Caco-2 (cell line): ENCODE results near the gene TBX21. TPM values are rescaled to one million over a fixed set of nuclear protein-coding genes. Genes with fewer than 3 reads are reported as not detected.

Experiments used
- BruUV-seq: library from RNA; stranded (reverse); fragments of 400-500 nt; replicated peaks from 2 replicates; lab custom pipeline; 2021; lab: Mats Ljungman, UMichigan
- CTCF ChIA-PET: fragments of 300-600 bp; sonication (Branson Sonifier 250); formaldehyde crosslinking; loops from one replicate; lab custom pipeline; 2022; ENCODE audit warnings: antibody characterized with exemption; lab: Charles Lee
- POLR2A ChIA-PET: fragments of 300-600 bp; sonication (Branson Sonifier 250); formaldehyde crosslinking; loops from one replicate; lab custom pipeline; 2022; ENCODE audit warnings: antibody characterized with exemption; lab: Charles Lee
- DNase-seq, 2 experiments: peaks; one replicate each; pipeline versions ENCODE4 v3.0.0 to v3.0.0-alpha.2; 2020 to 2022
- H3K27me3 ChIP-seq: replicated peaks from 2 replicates; pipeline ENCODE4 v1.6.0; 2011; ENCODE audit warnings: low read length; ENCODE audit not compliant: control insufficient read depth, insufficient read depth
- H3K36me3 ChIP-seq: 2 replicates; pipeline ENCODE4 v1.5.1; 2011; ENCODE audit warnings: low read length; ENCODE audit not compliant: control insufficient read depth, insufficient read depth
- H3K4me1 ChIP-seq: fragments of 250-450 bp; sonication (Bioruptor Pico); 2 replicates; pipeline ENCODE4 v1.5.1; 2020; ENCODE audit warnings: mild to moderate bottlenecking
- H3K4me3 ChIP-seq: 2 replicates; pipeline ENCODE4 v1.5.1; 2011; ENCODE audit warnings: low read depth, mild to moderate bottlenecking, control low read depth, low read length
- H3K9me3 ChIP-seq: fragments of 250-450 bp; sonication (Bioruptor Pico); 2 replicates; pipeline ENCODE4 v1.5.1; 2020; ENCODE audit warnings: mild to moderate bottlenecking, moderate library complexity
- H3K27ac Mint-ChIP-seq: one replicate; pipeline ENCODE4 v1.8.0; 2022; ENCODE audit warnings: mixed read lengths; ENCODE audit not compliant: unreplicated experiment
- H3K27me3 Mint-ChIP-seq: one replicate; pipeline ENCODE4 v1.8.0; 2022; ENCODE audit warnings: mixed read lengths; ENCODE audit not compliant: insufficient read depth, unreplicated experiment
- H3K36me3 Mint-ChIP-seq: one replicate; pipeline ENCODE4 v1.8.0; 2022; ENCODE audit warnings: mild to moderate bottlenecking, mixed read lengths; ENCODE audit not compliant: insufficient read depth, unreplicated experiment
- H3K4me1 Mint-ChIP-seq: one replicate; pipeline ENCODE4 v1.8.0; 2022; ENCODE audit warnings: low read depth, mixed read lengths; ENCODE audit not compliant: unreplicated experiment
- H3K4me3 Mint-ChIP-seq: one replicate; pipeline ENCODE4 v1.8.0; 2022; ENCODE audit warnings: mild to moderate bottlenecking, moderate library complexity, mixed read lengths; ENCODE audit not compliant: unreplicated experiment
- H3K9me3 Mint-ChIP-seq: one replicate; pipeline ENCODE4 v1.8.0; 2022; ENCODE audit warnings: mixed read lengths; ENCODE audit not compliant: unreplicated experiment
- CTCF ChIP-seq, 2 experiments: fragments of 200-600 bp in 1 of 2; IDR thresholded peaks; 1 replicate in 1 of 2; 2 replicates in 1 of 2; pipeline versions ENCODE4 v1.5.1 to v1.8.0; 2011 to 2022; ENCODE audit warnings: antibody characterized with exemption in 1 of 2, control low read depth in 1 of 2, inconsistent platforms in 1 of 2, low read depth in 1 of 2, low read length in 1 of 2, mild to moderate bottlenecking in 1 of 2, moderate library complexity in 1 of 2; ENCODE audit not compliant: insufficient read depth in 1 of 2, severe bottlenecking in 1 of 2, unreplicated experiment in 1 of 2
- intact Hi-C: fragments of 100-400 bp; cut with micrococcal nuclease; formaldehyde crosslinking; loops from one replicate; pipeline ENCODE4 v1.10.0; 2022; ENCODE audit not compliant: unreplicated experiment
- total RNA-seq: library from RNA; stranded (reverse); gene quantifications from 2 replicates; pipeline ENCODE4 v1.2.3, GENCODE V29; 2022

Gene TBX21
- total RNA-seq, 1 experiment from 2014 or later = not detected

GRCh38 chr17:47684535-47685193 lies 48.4 kb upstream of the TBX21 start:
- CTCF ChIA-PET = interaction anchor here (0.6 kb wide), 1 partner anchor 21 kb away, joined by 6 read pairs; no protein-coding TSS in a partner anchor

GRCh38 chr17:47685556-47686275 lies 47.3 kb upstream of the TBX21 start:
- Histone ChIP-seq H3K27me3 (no peaks in the 10 kb centered on the region), H3K4me1 (no peaks in the 10 kb centered on the region), H3K36me3 (peaks cover 9% of the 10 kb centered on the region), H3K4me3 (no peak overlapping the region), H3K9me3 (no peaks in the 10 kb centered on the region)
- no peak overlapping the region for H3K4me3 Mint-ChIP-seq
- intact Hi-C loops = no loop called here
- H3K4me1 Mint-ChIP-seq = no peaks in the 10 kb centered on the region
- H3K9me3 Mint-ChIP-seq = no peaks in the 10 kb centered on the region
- no peak for TF ChIP-seq CTCF (IDR thresholded peaks at IDR 0.05; ENCODE audit: insufficient read depth in 1 of 2, low read depth in 1 of 2, low read length in 1 of 2, severe bottlenecking in 1 of 2, unreplicated experiment in 1 of 2)
- no TSS peak for BruUV-seq
- H3K36me3 Mint-ChIP-seq = peaks cover 85% of the 10 kb centered on the region
- no peak overlapping the region for H3K27ac Mint-ChIP-seq
- no peaks in the 10 kb centered on the region for H3K27me3 Mint-ChIP-seq
- no peak for DNase-seq
- ChIA-PET POLR2A (interaction anchor here (1.0 kb wide), 1 partner anchor 36 kb away, joined by 4 read pairs; the partner anchor contains the start of gene KPNB1), CTCF (no interaction called here)

More at GRCh38 chr17:47684535-47685193, 48.4 kb upstream of the TBX21 start:
- H3K27ac Mint-ChIP-seq = peak overlapping the region; percentile 9
- DNase-seq = no peak
- H3K4me1 ChIP-seq = no peaks in the 10 kb centered on the region
- H3K36me3 ChIP-seq = peaks cover 16% of the 10 kb centered on the region
- H3K36me3 Mint-ChIP-seq = peaks cover 96% of the 10 kb centered on the region
- no peak overlapping the region for H3K4me3 ChIP-seq
- H3K9me3 ChIP-seq = no peaks in the 10 kb centered on the region
- H3K4me3 Mint-ChIP-seq = no peak overlapping the region
- no peaks in the 10 kb centered on the region for H3K4me1 Mint-ChIP-seq
- no TSS peak for BruUV-seq
- POLR2A ChIA-PET = interaction anchor here (0.6 to 1.1 kb wide), 2 partner anchors 11 to 35 kb away, joined by 3 to 4 read pairs; partner anchors contain the start of gene KPNB1
- no peak for TF ChIP-seq CTCF (IDR thresholded peaks at IDR 0.05; ENCODE audit: insufficient read depth in 1 of 2, low read depth in 1 of 2, low read length in 1 of 2, severe bottlenecking in 1 of 2, unreplicated experiment in 1 of 2)
- H3K27me3 ChIP-seq = no peaks in the 10 kb centered on the region
- H3K9me3 Mint-ChIP-seq = no peaks in the 10 kb centered on the region
- H3K27me3 Mint-ChIP-seq = no peaks in the 10 kb centered on the region
- intact Hi-C loops = no loop called here

DNA sequence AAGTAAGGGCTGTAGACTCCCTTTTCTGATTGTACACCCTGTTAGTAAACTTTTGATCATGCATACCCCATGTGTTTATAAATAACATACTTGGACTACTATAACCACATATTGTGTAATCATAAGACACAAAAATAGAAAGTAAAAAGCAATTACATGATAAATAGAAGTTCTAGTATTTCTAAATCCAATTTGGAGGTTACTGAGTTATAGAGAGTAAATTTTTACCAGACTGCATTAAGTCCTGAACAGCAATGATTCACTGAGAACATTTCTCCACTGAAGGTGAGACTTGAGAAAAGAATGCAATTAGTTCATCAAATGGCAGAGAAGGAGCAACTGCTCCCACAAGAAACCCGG lies 46.8 kb upstream of the TBX21 start:
- Mint-ChIP-seq H3K27me3 (no peaks in the 10 kb centered on the region), H3K4me3 (no peak overlapping the region), H3K36me3 (peaks cover 80% of the 10 kb centered on the region), H3K9me3 (no peaks in the 10 kb centered on the region), H3K27ac (no peak overlapping the region), H3K4me1 (no peaks in the 10 kb centered on the region)
- Histone ChIP-seq H3K27me3 (no peaks in the 10 kb centered on the region), H3K4me1 (no peaks in the 10 kb centered on the region), H3K36me3 (peaks cover 9% of the 10 kb centered on the region), H3K4me3 (no peak overlapping the region), H3K9me3 (no peaks in the 10 kb centered on the region)
- no TSS peak for BruUV-seq
- no peak for DNase-seq
- ChIA-PET CTCF (interaction anchor here (1.5 kb wide), 1 partner anchor 8 kb away, joined by 4 read pairs; no protein-coding TSS in a partner anchor), POLR2A (interaction anchor here (1.0 kb wide), 1 partner anchor 37 kb away, joined by 4 read pairs; the partner anchor contains the start of gene KPNB1)
- intact Hi-C loops = no loop called here
- TF ChIP-seq CTCF (IDR thresholded peaks at IDR 0.05; ENCODE audit: insufficient read depth in 1 of 2, low read depth in 1 of 2, low read length in 1 of 2, severe bottlenecking in 1 of 2, unreplicated experiment in 1 of 2) = no peak
